Measurements from ENCODE around the gene TEC. TPM values are rescaled to one million over a fixed set of nuclear protein-coding genes. Genes with fewer than 3 reads are reported as not detected.
"Not testable (repeated sequence)": the region's sequence is repeated elsewhere in the genome, so short reads cannot be mapped to it uniquely, and the experiment has no call there.

TEC gene
- polyA plus RNA-seq, 3 donors: 3.7 to 4.9 (median 4.0) TPM

- no peak for DNase-seq (ENCODE audit: low read depth in 3 of 3, low spot score in 2 of 3)
Observed at GRCh38 chr4:48197643-48198237, 71.9 kb downstream of the TEC start.

- DNase-seq (ENCODE audit: low read depth in 3 of 3, low spot score in 2 of 3): no peak
Observed at GRCh38 chr4:48196758-48197504, 72.7 kb downstream of the TEC start.

GRCh38 chr4:48195853-48196252, 73.8 kb downstream of the TEC start:
- DNase-seq (ENCODE audit: low read depth in 3 of 3, low spot score in 2 of 3): no peak

- no peak for DNase-seq (ENCODE audit: low read depth in 3 of 3, low spot score in 2 of 3)
Observed at GRCh38 chr4:48195374-48195773, 74.3 kb downstream of the TEC start.

- DNase-seq (ENCODE audit: low read depth in 3 of 3, low spot score in 2 of 3): no peak
Observed at GRCh38 chr4:48194971-48195370, 74.7 kb downstream of the TEC start.

GRCh38 chr4:48193921-48194468, 75.6 kb downstream of the TEC start:
- DNase-seq (ENCODE audit: low read depth in 3 of 3, low spot score in 2 of 3): no peak

- DNase-seq (ENCODE audit: low read depth in 3 of 3, low spot score in 2 of 3): no peak
Observed at GRCh38 chr4:48193096-48193836, 76.4 kb downstream of the TEC start.

- no peak for DNase-seq (ENCODE audit: low read depth in 3 of 3, low spot score in 2 of 3)
Observed at GRCh38 chr4:48191758-48192157, 77.9 kb downstream of the TEC start.

- DNase-seq (ENCODE audit: low read depth in 3 of 3, low spot score in 2 of 3): no peak
Observed at GRCh38 chr4:48190839-48191238, 78.8 kb downstream of the TEC start.

GRCh38 chr4:48189731-48190130, 79.9 kb downstream of the TEC start:
- no peak for DNase-seq (ENCODE audit: low read depth in 3 of 3, low spot score in 2 of 3)

GRCh38 chr4:48188390-48188789, 81.2 kb downstream of the TEC start:
- DNase-seq (ENCODE audit: low read depth in 3 of 3, low spot score in 2 of 3): no peak

- no peak for DNase-seq (ENCODE audit: low read depth in 3 of 3, low spot score in 2 of 3)
Observed at GRCh38 chr4:48187813-48188212, 81.8 kb downstream of the TEC start.

- not testable (repeated sequence) for DNase-seq (ENCODE audit: low read depth in 3 of 3, low spot score in 2 of 3)
Observed at GRCh38 chr4:48187066-48187465, 82.6 kb downstream of the TEC start.

- not testable (repeated sequence) for DNase-seq (ENCODE audit: low read depth in 3 of 3, low spot score in 2 of 3)
Observed at GRCh38 chr4:48186394-48186793, 83.2 kb downstream of the TEC start.

GRCh38 chr4:48184882-48185281, 84.8 kb downstream of the TEC start:
- no peak for DNase-seq (ENCODE audit: low read depth in 3 of 3, low spot score in 2 of 3)

- no peak for DNase-seq (ENCODE audit: low read depth in 3 of 3, low spot score in 2 of 3)
Observed at GRCh38 chr4:48180234-48180633, 89.4 kb downstream of the TEC start.

- DNase-seq (ENCODE audit: low read depth in 3 of 3, low spot score in 2 of 3): no peak
Observed at GRCh38 chr4:48178931-48179330, 90.7 kb downstream of the TEC start.

GRCh38 chr4:48175806-48176205, 93.8 kb downstream of the TEC start:
- no peak for DNase-seq (ENCODE audit: low read depth in 3 of 3, low spot score in 2 of 3)

- no peak for DNase-seq (ENCODE audit: low read depth in 3 of 3, low spot score in 2 of 3)
Observed at GRCh38 chr4:48175328-48175727, 94.3 kb downstream of the TEC start.

GRCh38 chr4:48173056-48173991, 96.3 kb downstream of the TEC start:
- no peak for DNase-seq (ENCODE audit: low read depth in 3 of 3, low spot score in 2 of 3)

Data from right renal cortex interstitium (tissue), 3 donors.